Measurements from ENCODE around the gene RAB41. TPM values are rescaled to one million over a fixed set of nuclear protein-coding genes. Genes with fewer than 3 reads are reported as not detected.
A peak's percentile ranks its signal among the peaks of the same experiment; 100 is the strongest.

The RAB41 gene
- total and polyA plus RNA-seq, 10 of the 15 experiments (the other 5 are each of a cell fraction or from before 2014, with no cell fraction given) = 0.05 to 0.31 TPM; not detected in 8

DNA sequence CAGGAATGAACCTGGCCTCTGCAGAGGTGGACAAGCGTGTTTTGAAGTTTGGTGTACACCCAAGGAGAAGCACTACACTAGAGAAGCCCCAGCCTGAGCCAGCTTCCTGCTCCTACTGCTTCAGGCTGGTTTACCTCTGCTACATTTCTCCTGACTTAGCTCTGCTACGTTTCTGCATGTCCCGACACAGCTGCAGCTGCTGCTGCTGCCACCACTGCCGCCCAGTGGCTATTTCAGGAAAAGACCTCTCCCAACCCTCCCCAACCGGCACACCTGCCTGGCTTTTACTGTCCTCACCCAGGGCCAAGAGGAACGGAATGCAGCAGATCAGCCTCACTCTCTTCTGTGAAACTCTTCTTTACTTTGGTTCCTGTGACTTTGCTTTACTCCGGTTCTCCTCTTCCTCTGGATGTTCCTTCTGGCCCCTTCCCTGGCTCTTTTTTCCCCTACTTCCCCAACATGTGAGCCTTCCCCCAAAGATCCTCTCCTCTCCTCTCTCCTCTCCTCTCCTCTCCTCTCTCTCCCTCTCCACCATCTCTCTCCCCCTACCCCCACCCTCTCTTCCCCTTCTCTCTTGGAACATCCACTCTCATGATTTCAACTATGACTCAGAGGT lies 18.9 kb upstream of the RAB41 start (continued):
- TF ChIP-seq, protein P1, sequence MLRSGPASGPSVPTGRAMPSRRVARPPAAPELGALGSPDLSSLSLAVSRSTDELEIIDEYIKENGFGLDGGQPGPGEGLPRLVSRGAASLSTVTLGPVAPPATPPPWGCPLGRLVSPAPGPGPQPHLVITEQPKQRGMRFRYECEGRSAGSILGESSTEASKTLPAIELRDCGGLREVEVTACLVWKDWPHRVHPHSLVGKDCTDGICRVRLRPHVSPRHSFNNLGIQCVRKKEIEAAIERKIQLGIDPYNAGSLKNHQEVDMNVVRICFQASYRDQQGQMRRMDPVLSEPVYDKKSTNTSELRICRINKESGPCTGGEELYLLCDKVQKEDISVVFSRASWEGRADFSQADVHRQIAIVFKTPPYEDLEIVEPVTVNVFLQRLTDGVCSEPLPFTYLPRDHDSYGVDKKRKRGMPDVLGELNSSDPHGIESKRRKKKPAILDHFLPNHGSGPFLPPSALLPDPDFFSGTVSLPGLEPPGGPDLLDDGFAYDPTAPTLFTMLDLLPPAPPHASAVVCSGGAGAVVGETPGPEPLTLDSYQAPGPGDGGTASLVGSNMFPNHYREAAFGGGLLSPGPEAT (IDR thresholded peaks at IDR 0.05; ENCODE audit: low read depth) = no peak
- TF ChIP-seq ZZZ3 (IDR thresholded peaks at IDR 0.05; ENCODE audit: control insufficient read depth, insufficient read length, low read depth) (no peak), CHD2 (IDR thresholded peaks at IDR 0.05; ENCODE audit: borderline replicate concordance, low read depth, low read length) (no peak), KLF5 (IDR thresholded peaks at IDR 0.05; ENCODE audit: partially characterized antibody) (no peak), ESRRA (IDR thresholded peaks at IDR 0.05; ENCODE audit: low read length) (no peak), EZH2 (IDR thresholded peaks at IDR 0.05; ENCODE audit: borderline replicate concordance, control insufficient read depth, low read depth, low read length) (no peak), NFYB (IDR thresholded peaks at IDR 0.05; ENCODE audit: insufficient read depth, low read depth, low read length) (no peak), KDM1A (IDR thresholded peaks at IDR 0.05; ENCODE audit: borderline replicate concordance) (no peak), RAD21 (IDR thresholded peaks at IDR 0.05; ENCODE audit: insufficient read depth, low read depth, low read length) (peak; percentile 49), SUZ12 (IDR thresholded peaks at IDR 0.05; ENCODE audit: unreplicated experiment) (no peak), CHD4 (IDR thresholded peaks at IDR 0.05) (no peak), PAX5 (IDR thresholded peaks at IDR 0.05; ENCODE audit: borderline replicate concordance, low read depth, low read length) (no peak), EP300 (IDR thresholded peaks at IDR 0.05; ENCODE audit: borderline replicate concordance in 1 of 2, control insufficient read depth in 1 of 2, low read depth in 2 of 2, low read length in 2 of 2) (no peak)
